Glomerular endothelial cell (primary cell): ENCODE results near the gene KLHL30. TPM values are rescaled to one million over a fixed set of nuclear protein-coding genes. Genes with fewer than 3 reads are reported as not detected.

Experiments used
- DNase-seq: peaks from one replicate; pipeline ENCODE4 v3.0.0-alpha.2; 2011; ENCODE audit warnings: low read depth, low spot score; ENCODE audit errors: extremely low read depth
- total RNA-seq: library from RNA; depleted of rRNA; stranded (reverse); fragments of >200 nt; gene quantifications from 2 replicates; pipeline ENCODE4 v1.2.3, GENCODE V29; 2015

The KLHL30 gene
- total RNA-seq, 1 donor from 2014 or later, result 0.12 TPM

DNA sequence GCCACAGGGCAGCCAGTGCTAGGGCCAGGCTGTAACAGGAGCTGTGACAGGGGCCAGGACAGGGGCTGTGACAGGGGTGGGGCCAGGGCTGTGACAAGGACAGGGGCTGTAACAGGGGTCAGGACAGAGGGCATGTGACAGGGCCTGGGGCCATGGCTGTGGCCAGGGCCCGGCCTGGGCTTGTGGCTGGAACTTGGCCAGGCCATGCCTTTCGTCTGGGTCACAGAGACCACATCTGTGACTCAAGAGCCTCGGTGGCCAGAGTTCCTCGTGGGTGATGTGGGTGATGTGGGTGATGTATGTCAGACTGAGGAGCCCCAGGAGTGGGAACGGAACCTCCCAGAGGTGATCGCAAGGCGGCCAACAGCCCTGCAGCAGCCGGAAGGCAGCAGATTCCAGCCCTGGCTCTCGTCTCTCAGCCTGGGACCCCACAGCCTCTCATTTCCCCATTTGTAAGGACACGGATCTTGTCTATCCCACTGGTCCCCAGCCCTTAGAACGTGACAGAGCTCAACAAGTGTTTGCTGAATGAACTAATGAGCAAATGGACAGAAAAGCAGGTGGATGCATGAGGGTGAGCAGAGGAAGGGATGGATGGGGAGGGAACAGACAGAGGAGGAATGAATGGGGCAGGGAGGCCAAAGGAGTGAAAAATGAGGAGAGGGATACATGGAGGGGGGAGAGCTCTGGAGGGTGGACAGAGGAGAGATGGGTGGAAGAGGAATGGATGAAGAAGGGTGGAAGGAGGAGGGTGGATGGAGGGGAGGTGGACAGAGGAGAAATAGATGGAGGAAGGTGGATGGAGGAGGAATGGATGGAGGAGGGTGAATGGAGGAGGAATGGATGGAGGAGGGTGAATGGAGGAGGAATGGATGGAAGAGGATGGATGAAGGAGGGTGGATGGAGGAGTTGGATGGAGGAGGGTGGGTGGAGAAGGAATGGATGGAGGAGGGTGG lies 21.0 kb upstream of the KLHL30 start:
- DNase-seq, result no peak

DNA sequence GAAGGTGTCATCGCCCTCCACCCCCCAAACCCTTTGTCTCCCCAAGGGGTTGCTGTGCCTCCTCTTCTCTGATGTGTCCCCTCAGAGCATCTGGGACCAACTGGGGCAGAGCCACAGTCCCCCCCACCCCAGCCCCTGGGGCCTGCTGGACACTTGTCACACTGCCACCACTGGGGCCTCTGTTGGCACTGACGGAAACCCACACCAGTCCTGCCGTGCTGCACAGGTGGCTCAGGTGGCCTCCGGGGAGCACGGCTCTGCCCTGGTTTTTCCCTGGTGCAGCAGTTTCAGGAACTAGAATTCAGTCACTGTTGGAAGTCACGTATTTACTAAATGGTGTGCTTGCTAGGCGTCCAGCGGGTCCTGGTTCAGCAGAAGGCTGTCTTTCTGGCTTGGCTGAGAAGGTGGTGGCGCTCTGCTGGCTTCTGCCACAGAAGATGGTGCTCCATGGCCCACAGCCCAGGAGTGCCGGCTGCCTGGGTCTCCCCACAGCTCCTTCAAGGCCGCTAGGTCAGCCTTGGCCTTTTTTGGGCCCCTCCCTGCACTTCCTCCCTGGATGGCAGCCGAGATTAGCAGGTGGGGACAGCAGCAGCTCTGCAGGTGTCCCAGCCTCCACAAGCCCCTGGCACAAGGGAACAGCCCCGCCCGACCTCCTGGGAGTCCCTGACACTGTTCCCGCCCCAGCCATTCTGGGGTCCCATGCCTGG lies 18.6 kb upstream of the KLHL30 start:
- no peak for DNase-seq

DNA sequence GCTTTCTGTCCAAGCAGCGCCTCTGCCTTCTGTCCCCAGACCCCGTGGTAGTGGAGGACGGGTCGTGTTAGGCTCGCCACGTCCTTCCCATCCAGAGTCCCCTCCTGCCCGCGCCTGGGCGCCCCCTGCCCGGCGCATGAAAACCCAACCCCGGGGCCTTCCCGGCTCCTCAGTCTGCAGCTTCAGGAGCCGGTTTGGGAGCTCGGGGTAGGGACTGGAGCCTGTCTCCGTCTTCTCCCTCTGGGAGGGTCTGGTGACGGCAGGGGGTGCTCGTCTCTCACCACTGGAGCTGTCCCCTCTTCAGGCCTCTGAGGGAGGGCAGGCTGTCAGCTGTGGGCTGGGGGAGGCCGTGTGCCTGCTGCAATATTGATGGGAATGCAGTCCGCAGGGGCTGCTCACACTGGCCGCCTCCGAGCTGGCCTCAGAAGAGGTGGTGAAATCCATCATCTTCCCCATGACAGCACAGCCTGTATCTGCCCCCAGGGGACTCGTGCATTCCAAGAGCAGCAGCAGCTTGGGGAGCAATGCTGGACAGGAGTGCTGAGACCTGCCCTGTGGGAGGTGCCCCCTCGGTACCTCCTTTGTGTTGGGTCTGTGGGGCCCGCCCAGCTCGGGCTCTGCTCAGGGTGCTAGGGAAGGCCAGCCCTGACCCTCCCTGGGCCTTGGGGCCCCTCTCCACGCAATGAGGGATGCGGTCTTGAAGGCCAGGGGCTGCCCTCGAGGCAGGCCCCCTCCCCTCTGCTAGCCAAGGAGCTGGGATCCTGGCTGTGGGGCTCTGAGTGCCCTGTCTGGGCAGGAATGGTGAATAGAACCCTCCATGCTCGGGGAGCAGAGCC lies 17.8 kb upstream of the KLHL30 start:
- no peak for DNase-seq

DNA sequence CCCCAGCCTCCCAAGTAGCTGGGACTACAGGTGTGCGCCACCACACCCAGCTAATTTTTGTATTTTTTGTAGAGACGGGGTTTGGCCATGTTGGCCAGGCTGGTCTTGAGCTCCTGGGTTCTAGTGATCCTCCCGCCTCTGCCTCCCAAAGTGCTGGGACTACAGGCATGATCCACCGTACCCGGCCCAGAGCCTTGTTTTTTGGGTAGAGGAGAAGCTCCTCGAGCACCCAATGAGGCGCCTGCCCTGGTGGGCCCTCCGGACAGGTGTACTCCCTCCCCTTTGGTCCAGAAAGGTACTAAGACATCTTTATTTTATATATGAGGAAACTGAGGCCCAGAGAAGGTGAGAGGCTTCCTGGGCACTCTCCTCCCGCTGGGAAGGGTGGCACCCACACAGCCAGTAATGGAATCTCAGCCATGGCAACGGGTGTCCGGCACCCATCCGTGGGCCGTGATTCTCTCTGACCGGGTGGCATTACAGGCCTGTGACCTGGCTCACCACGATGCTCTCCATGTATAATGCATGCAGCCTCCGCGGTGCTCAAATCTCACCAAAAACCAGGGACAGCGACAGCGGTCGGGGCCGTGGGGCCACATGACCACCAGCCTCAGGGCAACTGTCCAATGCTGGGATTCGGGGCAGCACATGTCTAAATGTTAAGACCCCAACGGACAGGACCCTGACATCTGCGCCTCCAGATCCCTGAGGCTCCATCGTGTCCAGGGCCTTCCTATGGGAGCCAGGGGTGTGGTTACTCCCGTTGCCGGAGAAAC lies 16.8 kb upstream of the KLHL30 start:
- DNase-seq, result no peak

DNA sequence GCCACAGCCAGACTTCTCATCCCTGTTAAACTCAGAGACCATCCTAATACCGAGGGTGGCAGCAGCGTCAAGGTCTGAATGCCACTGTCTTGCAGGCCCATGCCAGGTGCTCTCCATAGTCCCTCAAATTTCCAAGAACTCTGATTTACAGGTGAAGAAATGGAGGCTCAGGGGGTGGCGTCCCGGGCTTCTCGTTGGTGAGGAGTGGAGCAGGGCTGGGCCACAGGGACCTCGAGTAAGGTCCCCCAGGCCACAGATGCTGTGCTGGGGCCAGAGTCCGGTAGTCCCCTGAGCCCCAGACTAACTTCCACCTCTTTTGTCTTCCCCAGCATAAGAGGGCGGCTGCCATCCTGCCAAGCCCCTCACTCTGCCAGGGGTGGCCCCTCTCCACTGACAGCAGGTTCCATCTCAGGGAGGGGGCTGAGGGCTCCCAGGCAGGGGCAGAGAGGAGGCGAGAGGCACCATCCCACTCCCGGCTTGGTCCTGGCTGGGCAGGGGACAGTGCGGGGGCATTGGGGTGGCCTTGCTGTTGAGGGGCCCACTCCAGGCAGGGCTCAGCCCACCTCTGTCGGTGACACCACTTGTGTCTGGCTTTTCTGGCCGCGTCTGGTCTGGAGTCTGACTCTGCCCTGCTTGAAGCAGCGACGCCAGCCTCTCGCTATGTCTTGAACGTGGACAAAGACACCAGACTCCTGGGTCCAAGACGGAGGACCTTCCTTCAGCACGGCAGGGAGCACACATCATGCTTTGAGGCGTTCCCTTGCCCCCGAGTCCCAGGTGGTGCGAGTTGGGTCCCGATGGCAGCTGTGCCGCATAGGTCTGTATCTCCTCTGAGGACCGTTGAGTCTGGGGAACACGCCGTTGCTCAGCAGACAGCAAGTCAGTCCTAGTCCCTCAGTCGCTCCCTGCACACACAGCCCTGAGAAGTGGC lies 15.9 kb upstream of the KLHL30 start:
- DNase-seq, result no peak

DNA sequence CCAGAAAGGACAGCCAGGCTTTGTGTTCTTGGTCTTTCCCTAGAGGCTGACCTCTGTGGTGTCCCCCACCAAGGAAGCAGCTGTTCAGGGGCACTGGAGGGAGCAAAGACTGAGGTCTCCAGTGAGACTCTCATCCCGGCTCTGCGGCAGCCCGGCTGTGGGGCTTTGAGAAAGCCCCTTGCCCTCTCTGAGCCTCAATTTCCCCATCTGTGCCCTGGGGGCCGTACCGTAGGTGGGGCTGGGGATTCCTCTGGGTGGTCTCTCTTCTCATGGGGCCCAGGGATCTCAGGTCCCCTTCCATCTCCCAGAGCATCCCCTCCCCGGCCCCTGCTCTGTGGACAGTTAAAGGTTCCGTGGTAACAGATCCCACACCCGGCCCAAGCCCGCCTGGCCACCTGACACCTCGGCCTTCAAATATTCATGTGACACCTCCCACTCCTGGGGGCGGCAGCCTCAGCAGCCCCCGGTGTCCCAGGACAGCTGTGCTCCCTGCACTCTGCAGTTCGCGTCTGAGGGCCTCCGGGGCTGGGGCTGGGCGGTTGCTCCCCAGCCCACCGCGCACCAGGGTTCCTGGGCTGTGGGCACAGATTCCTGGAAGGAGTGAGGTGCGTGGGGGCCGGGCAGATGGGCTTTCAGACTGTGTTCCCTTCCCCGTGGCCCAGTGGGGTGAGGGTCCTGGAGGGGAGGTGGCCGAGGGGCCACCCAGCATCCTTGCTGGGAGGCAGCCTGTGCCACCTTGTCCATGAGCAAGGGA lies 15.1 kb upstream of the KLHL30 start:
- DNase-seq, result no peak

DNA sequence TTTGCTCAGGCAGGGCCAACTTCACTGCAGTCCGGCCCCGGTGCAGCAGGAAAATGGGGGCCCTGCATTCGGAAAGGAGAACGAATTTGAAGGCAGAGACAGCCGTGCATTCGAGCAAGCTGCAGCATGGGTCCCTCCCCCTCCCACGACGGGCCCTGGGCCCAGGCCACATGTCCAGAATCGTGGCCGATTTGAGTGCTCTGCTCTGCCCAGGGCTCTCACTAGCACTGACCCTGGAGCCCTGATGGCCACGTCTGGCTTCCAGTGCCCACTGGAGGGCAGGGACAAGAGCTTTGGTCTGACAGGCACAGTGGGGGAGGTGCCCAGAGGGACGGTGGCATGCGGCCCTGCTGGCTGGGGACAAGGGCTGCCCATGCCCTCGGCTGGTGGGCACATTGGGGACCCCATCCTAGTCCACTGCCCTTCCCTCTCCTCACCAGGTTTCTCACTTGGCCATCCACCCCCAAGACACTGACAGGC lies 14.4 kb upstream of the KLHL30 start:
- DNase-seq, result no peak

DNA sequence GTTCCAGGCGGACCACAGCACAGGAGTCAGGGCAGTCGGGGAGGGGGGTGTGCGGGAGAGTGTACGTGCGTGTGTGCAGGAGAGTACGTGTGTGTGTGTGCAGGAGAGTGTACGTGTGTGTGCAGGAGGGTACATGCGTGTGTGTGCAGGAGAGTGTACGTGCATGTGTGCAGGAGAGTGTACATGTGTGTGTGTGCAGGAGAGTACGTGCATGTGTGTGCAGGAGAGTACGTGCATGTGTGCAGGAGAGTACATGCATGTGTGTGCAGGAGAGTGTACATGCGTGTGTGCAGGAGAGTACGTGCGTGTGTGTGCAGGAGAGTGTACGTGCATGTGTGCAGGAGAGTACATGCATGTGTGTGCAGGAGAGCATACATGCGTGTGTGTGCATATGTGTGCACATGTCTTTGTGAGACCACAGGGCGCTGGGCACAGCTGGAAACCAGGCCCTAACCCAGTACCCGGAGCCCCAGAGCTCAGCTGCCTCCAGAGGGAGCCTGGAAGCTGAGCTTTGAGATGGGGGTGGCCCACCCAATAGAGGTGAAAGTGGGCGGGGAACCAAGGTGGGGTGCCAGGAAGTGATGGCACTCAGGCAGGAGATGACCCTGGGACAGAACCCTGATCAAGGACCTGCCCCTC lies 13.9 kb upstream of the KLHL30 start:
- no peak for DNase-seq

DNA sequence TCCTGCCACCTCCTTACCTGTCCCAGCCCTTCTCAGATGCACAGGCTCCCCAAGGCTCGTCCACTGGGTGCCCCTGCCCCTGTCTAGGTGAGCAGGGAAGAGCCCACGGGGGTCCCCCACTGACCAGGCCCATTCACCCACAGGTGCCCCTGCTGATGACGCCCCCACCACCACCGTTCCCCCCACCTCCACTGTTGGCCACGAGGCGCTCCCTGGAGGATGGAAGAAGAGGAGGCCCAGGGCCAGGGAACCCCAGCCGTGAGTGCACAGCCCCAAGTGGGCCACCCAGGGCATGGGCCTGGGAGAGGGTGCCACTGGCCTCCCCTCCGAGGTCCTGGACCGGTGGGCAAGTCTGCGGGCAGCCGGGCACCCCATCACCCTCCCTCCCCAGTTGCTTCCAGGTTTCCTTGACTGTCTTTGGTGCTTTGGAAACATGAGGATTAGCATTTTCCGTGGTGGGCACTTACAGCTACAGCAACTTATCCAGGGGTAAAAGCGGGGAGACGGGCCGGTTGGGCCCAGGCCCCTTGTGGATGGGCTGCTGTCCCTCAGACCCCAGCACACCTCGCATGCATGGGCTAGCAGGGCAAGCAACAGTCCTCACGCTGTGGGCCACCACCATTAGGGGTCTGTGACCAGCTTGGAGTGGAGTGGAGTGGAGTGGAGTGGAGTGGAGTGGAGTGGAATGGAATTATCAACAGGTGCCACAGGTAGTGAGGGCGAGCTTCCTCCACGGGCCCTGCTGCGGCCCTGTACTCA lies 13.2 kb upstream of the KLHL30 start:
- DNase-seq, result no peak

DNA sequence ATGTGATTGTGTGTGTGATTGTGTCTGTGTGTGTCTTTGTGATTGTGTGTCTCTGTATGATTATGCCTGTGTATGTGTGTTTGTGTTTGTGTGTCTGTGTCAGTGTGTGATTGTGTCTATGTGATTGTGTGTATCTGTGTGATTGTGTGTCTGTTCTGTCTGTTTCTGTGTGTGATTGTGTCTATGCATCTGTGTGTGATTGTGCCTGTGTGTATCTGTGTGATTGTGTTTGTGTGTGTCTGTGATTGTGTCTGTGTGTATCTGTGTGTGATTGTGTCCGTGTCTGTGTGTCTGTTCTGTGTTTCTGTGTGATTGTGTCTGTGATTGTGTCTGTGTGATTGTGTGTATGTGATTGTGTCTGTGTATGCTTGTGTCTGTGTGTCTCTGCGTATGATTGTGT lies 12.1 kb upstream of the KLHL30 start:
- no peak for DNase-seq

DNA sequence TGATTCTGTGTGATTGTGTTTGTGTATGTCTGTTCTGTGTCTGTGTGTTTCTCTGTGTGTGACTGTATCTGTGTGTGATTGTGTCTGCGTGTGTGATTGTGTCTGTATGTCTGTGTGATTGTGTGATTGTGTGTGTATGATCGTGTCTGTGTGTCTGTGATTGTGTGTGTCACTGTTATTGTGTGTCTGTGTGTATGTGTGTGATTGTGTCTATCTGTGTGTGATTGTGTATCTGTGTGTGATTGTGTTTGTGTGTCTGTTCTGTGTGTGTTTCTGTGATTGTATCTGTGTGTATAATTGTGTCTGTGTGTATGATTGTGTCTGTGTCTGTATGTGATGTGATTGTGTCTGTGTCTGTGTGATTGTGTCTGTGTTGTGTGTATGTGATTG lies 11.7 kb upstream of the KLHL30 start:
- DNase-seq, result no peak

DNA sequence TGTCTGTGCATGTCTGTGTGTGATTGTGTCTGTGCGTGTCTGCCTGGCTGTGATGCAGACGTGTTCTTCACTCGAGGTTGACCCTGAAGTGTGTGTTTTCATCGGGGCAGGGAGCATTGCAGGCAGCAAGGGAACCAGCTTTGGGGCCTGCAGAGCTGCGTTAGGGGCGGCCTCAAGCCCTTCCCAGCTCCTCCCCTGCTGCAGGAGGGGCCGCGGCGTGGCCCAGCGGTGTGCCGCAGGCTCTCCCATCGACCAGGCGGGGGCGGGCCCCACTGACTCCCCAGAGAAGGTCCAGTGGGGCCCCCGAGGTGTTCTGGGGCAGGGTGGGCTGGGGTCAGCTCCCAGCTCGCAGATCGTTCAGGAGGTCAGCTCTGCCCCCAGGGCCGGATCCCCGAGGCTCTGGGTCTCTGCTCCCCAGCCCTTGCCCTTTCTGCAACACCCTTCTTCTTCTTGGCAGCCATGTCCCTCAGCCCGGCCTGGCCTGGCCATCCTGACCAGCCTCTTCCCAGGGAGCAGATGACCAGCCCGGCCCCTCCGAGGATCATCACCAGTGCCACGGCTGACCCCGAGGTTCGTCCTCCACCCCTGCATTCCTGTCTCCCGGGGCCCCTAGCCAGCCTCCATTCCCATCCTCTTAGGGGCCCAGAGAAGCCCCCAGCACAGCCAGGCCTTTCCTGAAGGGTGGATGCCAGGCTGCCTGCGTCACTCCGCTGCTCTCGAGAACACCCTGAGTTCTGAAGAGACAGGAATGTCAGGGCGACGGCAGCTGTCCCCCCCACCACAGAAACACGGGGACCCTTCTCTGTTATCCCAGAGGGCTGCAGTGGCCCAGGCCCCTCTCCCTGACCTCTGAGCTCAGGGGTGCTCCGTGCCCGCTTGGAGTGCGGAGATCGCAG lies 11.1 kb upstream of the KLHL30 start:
- no peak for DNase-seq

DNA sequence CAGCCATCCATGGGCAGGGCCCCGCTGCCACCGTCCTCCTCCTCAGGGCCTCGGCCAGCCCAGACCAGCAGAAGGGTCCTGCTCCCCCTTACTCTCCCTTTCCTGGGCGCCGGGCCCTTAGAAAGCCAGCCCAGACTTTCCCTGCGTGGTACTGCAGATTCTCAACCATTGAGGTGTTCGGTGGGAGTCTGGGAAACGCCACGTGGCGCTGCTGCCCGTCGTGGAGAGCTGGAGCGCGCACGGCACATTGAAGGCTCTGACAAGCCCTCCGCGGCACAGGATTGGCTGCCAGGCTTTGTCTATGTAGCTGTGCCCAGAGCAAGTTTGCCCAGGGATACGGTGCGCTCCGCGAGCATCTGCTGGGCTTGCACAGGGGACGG lies 10.4 kb upstream of the KLHL30 start:
- DNase-seq, result no peak

DNA sequence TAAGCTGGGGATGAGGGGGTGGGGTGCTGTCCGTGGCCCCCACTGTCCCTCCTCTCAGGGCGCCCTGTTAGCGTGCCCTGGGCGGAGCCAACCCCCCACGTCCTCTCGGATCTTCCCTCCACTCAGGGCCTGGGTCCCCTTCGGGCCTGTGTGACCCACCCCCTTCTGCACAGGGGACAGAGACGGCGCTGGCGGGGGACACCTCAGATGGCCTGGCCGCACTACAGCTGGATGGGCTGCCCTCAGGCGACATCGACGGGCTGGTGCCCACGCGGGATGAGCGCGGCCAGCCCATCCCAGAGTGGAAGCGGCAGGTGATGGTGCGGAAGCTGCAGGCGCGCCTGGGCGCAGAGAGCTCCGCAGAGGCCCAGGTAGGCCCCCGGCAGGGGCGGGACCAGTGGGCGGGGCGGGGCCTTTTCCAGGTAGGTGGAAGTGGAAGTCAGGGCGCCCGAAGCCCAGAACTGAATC lies 9.9 kb upstream of the KLHL30 start:
- no peak for DNase-seq

DNA sequence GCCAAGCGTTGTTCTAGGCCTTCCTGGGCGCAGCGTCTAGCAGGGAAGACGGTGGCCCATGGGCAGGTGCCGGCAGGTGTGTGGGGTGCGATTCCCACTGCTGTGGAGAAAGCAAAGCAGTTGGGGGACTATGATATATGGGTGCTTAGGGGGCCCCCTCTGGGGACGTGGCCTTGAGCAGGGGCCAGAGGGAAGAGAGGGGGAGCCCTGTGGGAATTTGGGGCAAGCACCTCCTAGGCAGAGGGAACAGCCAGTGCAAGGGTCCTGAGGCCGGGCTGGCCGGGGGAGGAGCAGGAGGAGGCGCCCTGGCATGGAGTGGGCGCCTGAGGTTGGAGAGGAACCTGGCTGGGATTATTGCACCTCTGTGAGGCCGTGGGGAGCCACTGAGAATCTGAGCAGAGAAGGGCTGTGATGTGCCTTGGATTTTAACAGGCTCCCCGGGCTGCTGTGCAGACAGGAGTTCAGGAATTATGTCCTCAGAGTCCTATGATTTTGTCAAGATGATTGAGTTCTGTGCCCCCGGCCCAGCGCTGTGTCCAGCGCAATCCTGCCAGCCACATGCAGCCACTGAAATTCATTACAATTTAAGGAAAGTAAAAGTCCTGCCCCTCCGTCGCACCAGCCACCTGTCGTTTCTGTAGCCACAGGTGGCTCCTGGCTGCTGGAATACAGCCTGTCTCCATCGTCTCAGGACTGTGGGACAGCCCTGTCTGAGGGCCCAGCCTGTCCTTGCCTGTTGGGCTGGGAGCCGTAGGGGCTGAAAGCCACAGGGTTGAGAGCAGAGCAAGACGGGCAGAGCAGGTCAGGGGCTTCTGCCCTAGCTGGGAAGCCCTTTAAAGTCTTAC lies 9.1 kb upstream of the KLHL30 start:
- no peak for DNase-seq
